ENCODE results near the gene TMEM184B.
A peak's percentile ranks its signal among the peaks of the same experiment; 100 is the strongest.

The TMEM184B gene

DNA sequence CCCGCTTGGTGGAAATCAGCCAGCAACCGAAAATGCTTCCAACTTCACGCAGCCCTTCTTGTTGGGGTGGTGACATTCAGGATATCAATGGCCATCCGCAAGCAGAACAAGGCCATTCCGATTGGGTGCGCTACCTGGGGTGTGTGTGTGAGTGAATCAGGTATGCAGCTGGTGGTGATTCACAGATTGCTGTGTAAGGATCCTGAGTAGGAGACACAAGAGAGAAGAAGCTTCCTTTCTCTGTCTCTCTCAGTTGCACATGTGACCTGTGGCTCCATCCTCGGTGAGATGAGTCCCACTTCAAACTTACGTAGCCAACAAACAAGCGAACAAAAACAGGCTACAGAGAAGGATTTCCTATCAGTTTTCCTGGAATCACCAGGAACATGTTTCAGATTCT lies 9.6 kb upstream of the TMEM184B start:
- DNase-seq (ENCODE audit: low read depth in 2 of 3, low spot score in 1 of 3), result no peak

DNA sequence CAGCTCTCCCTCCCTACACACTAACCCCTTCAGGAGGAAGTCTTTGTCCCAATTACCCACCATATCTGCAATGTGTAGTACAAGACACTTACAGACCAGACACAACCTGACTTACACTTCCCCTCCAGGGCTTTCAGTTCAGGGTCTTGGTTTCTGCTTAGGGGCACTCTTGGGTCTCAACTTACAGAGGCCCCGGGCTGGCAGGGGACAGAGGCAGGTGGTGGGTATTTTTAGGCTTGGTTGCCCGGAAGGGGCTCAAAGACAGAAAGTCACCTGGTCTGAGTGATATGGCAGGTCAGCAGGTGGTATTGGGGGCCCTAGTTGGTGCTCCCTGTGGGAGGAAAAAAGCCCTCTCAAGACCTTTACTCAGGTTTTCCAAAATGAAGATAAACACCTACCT lies 3.4 kb upstream of the TMEM184B start:
- no peak for DNase-seq (ENCODE audit: low read depth in 2 of 3, low spot score in 1 of 3)

DNA sequence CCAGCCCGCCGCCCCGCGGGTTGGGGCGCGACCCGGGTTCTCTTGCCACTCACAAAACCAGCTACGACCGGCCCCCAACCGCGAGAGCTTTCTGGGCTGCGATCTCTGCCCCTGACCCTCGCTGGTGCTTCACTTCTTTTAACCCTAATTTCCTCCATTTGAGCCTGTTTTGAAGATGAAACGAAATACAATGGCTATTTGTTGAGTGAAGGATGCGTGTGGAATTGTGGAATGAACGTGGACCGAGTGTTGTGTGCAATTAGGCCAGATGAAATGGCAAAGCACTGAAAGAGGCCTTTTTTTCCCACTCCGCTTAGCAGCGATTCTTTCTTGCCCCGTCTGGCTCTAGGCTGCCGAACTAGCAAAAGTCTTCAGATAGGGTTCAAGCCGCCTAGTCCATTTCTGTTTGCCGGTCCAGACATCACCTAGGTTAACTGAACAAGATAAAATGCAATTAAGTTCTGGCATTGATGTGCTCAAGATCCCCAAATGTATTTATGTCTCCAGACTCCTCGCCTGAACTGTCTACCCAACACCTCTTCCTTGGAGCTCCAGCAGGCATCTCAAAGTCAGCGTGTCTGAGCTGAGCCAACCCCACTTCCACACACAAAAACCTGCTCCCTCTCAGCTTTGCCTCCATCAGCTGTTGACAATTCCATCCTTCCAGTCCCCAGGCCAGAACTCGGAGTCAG lies 471 bp upstream of the TMEM184B start:
- no peak for DNase-seq (ENCODE audit: low read depth in 2 of 3, low spot score in 1 of 3)

DNA sequence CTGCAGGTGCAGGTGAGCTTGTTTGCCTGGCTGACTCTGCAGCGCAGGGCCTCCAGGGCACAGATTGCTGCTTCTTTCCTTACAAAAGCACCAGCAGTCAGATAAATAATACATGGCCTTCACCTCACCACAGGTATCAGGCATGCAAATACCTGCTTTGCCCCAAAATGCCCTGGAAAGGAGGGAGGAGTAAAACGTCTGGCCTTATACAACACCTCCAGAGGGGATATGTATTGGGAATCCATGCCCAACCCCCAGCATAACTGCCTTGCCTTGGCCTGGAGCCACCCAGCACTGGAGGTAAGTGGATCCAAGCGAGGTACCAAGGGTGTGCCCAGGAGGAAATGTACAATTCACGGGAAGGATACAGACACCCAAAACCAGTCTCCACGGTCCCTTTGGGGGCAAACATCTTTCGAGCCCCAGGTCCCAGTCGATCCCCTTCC lies 860 bp downstream of the TMEM184B start:
- no peak for DNase-seq (ENCODE audit: low read depth in 2 of 3, low spot score in 1 of 3)

DNA sequence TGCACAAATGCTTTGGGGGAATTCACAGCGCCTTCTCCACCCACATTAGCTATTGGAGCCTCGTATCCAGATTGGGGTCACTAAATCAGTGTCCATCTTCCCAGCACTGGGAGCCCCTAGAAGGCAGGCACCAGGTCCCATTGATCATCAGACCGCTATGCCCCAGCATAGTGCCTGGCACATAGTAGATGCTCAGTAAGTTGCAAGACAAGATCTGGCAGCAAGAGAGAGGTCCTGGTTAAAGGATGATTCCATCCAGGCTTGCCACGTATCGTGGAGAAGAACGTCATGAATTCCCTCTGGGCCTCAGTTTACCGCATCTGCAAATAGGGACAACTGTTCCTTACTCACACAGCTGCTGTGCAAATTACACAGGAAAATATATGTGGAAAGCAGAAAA lies 1.7 kb downstream of the TMEM184B start:
- DNase-seq (ENCODE audit: low read depth in 2 of 3, low spot score in 1 of 3), result no peak

DNA sequence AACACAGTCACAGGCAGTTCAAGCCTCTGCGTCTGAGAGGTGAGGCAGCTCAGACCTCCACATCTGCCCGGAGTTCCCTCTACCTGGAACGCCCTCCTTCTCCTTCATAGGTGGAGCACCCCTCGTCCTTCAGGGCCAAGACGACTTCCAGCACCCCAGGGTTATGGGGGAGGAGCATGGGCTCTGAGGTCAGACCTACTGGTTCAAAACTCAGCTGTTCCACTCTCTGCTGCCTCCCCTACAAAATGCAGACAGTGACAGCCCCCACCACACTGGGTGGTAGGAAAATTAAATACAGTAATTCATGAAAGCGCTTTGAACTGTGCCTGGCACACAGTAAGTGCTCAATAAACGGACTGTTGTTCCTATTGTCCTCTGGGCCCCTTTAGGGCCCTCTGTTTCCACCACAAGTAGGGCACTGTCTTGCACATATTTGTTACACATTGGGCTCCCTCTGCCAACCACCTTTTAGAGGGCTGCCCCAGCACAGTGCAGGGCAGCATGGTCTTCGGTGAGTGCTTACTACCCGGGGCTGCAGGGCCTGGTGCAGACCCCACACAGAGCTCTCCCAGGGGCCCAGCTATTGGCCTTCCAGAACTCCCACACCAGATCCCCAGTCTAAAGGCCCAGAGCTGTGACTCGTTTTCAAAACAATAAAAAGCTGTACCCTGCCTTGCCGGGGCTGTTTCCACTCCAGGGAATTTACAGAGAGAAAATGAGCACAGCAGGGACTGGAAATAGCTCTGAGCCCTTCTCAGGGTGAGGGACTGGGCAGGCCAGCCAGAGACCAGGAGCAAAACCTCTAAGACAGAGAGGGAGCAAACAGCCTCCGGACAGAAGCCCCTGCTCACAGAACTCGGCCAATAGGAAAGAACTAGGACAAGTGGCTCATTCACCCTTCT lies 2.5 kb downstream of the TMEM184B start:
- DNase-seq (ENCODE audit: low read depth in 2 of 3, low spot score in 1 of 3), result no peak

DNA sequence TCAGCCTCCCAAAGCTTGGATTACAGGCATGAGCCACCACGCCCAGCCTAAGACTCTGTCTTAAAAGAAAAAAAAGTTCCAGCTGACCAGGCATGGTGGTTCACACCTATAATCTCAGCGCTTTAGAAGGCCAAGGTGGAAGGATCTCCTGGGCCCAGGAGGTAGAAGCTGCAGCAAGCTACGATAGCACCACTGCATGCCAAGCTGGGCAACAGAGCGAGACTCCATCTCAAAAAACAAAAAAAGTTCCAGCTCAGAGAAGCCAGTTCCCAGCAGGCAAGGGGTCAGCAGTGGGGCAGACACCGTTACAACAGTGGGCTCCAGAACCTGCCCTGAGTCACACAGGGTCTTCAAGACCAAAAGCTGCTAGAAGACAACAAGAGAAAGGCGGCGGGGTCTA lies 3.3 kb downstream of the TMEM184B start:
- no peak for DNase-seq (ENCODE audit: low read depth in 2 of 3, low spot score in 1 of 3)

DNA sequence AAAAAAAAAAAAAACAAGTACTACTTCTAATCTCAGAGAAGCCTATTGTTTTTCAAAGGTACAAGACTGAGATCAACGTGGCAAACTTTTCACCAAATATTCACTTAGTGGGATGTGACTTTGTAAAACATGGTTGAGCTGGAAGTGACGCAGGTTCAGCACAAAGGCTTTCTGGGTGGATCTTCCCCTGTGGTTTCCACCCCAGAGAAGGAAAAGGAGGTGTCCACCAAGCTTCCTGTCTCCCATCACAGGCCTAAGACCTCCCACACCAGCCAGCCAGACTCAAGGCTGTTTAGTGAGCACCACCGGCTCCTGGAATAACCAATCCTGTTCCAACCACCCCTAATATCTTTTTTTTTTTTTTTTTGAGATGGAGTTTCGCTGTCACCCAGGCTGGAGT lies 5.7 kb downstream of the TMEM184B start:
- DNase-seq (ENCODE audit: low read depth in 2 of 3, low spot score in 1 of 3), result peak in 2 of 3 donors; percentile 6

DNA sequence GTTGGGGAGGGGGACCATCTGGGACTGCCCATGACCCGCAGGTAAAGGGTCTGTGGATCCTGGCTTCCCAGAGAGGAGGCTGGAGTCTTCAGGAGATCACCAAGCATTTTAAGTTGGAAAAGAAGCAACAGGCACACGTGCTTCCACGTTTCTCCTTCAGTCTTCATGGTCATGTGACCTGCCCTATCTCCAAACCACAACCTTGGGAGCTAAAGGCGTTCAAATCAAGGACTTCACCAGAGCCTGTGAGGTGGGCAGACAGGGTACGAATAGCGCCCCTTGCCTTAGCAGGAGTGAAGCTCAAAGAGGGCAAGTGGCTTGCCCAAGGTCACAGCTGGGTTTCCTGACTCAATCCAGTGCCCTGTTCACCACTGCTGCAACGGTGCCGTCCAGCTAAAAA lies 6.7 kb downstream of the TMEM184B start:
- no peak for DNase-seq (ENCODE audit: low read depth in 2 of 3, low spot score in 1 of 3)

DNA sequence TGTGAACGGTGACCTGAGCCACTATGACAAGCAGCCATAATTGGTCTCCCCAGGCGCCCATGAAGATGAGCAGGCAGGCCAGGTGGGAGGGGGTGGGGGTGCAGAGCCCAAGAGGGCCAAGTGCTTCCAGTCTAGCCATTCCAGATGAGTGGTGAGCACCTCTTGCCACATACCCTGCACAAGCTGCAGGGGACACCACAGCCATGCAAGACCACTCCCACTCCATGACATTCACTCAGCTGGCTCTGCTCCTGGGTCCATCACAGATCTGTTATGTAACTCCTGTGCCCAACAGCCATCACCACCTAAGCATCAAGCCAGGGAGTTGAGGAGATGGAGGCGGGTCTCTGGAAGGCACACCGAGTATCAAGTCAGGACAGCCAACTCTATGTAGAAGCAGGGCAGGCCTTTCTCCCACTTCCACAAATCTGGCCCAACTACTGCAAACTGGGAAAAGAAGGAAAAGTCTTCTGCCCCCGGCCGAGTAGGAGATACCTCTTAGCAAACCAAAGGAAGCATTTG lies 8.4 kb downstream of the TMEM184B start:
- no peak for DNase-seq (ENCODE audit: low read depth in 2 of 3, low spot score in 1 of 3)

DNA sequence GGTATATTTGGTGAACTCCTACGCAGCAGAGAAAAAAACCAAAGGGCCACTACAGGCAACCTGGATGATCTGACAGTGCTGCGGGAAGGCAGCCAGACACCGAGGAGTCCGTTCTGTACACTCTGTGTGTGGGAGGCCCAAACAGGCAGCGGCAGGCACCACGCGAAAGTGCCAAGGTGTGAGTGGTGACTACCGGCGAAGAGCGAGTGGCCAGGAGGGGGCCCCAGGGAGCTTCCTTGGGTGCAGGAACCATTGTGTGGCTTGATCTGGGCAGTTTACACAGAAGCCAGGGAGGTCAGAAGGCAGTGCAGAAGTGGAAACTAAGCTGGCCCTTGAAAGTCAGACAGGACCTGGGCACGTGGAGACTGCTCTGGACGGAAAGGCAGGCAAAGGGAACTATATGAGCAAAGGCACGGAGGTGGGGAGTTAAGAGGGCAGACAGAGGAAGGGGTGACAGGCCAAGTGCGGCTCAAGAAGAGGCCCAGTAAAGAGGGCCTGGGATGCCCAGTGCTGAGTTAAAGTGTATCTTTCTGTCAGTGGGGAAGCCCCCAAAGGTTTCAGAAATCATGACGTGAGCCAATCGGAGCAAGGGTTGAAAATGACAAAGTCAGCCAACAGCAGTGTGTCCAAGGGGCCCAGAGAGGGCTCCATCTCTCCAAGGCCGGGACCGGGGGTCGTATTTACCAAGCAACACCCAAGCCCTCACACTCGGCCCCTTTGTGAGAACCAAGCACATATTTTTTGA lies 10.6 kb downstream of the TMEM184B start:
- peak in 1 of 3 donors; percentile 35 for DNase-seq (ENCODE audit: low read depth in 2 of 3, low spot score in 1 of 3)

DNA sequence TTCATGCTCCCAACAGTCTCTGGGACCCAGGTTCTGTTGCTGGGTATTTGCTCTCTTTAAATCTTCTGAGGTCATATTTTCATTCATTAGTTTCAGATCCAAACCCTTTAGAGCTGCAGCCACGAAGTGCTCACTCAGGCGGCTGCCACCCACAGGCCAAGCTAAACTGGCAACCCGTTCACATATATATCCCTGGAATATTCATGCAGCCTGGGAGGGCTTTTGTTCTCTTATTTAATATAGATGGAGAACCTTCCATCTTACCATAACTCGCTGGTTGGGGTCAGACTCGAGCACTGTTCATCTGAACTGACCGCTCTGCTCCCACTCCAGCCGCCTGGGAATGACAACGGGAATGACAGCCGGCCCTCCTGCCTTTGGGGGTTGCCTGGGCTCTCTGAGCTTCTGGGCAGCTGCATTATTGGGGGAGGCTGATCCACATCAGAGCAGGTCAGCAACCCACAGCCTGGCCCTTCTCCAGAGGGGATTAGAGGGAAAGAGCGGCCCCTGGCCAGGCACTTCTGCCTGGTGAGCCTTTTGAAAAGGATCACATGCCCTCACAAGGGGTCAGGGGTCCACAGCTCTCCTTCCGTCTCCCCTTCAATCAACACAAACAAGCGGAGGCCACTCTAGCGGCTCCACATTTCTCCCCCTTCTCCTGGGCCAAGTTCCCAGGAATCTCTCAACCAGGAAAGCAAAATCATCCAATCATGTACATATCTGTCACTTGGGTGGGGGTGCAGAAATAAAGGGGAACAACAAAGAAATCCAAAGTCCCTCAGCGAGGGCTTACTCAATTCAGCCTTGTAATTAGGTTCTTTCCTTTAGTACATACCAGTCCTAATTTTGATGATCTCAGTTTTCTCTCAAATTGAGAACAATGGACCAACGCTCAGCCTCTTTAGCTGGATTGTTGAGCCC lies 11.8 kb downstream of the TMEM184B start:
- DNase-seq (ENCODE audit: low read depth in 2 of 3, low spot score in 1 of 3), result no peak

DNA sequence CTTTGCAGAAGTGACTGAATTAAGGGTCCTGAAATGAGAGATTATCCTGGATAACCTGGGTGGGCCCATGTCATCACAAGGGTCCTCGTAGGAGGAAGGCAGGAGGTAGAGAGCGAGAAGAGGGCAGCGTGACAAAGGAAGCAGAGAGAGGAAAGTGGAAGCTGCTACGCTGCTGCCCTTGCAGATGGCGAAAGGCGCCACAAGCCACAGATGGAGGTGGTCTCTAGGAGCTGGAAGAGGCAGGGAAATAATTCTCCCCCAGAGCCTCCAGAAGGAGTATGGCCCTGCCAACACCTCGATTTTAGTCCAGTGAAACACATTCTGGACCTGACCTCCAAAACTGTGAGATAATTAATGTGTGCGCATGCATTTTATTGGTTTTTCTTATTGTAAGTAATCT lies 13.4 kb downstream of the TMEM184B start:
- no peak for DNase-seq (ENCODE audit: low read depth in 2 of 3, low spot score in 1 of 3)

DNA sequence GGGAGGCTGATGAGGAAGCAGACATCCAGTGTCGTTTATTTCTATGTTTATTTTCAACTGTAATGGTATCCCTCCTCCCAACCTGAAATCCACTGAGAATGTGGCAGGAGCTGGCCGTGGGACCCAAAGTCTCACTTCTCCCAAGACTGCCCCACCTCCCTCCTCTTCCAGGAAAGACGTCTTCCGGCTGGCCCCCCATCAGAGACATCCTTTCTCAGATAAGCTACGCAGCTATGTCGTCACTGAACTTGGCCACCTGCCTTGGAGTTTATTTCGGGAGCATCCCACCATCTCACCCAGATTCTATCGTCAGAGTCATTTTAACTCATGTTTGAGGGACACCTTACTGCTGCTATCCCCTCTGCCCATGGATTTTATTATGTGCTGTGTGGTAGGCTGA lies 13.9 kb downstream of the TMEM184B start:
- no peak for DNase-seq (ENCODE audit: low read depth in 2 of 3, low spot score in 1 of 3)

DNA sequence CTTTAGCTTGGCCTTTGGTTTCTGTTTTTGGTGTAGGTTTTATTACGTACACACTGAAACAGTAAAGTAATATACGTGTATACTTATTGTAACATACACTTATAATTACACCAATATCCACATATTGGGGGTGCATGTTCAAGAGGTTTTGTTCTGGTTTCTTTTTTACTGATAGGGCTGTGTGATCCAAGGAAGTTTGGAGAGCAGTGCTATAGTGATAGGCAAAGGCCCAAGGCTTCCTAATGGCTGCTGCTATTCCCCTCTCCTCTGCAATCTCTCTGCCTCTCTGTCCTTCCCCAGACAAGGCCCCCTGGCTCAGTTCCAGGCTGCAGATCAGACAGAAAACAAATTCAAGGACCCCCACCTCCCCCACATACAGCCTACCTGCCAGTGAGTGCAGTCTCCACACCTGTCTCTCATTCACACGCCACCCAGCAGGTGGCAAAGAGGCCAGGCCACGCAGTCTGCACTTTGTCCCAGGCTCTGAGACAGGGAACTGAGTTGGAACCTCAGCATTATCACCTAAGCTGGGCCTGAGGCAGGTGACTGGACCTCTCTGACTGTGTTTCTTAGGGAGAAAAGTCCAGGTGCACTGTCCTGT lies 15.1 kb downstream of the TMEM184B start:
- no peak for DNase-seq (ENCODE audit: low read depth in 2 of 3, low spot score in 1 of 3)

DNA sequence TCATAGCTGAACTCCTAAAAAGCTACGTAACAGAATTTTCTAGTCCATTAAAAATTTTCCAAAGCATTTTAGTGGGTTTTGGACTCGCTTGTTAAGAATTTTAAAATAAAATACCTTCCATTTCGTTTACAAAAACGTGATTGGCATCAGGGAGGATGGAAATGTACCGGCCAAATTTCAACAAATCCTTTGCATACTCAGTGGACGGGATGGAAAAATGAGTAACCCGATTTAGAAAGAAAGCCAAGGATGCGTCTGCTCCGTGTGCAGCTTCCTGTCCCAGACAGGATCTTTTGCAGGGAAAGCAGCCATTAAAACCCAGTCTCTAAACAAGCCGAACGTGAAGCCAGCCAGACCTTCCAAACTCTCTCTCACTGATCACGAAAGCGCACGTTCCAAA lies 15.6 kb downstream of the TMEM184B start:
- no peak for DNase-seq (ENCODE audit: low read depth in 2 of 3, low spot score in 1 of 3)

DNA sequence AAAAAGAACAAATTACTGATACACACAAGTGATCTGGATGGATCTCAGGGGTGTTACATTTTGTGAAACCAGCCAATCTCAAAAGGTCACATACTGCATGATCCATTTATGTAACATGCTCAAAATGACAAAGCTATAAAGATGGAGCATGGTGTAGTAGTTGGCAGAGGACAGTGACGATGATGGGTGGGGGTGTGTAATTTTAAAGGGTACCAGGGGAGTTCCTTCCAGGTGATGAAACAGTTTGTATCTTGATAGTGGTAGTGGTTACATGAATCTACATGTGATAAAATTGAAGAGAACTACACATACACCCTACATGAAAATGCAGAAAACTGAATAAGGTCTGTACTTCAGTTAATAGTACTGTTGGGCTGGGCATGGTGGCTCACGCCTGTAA lies 17.1 kb downstream of the TMEM184B start:
- no peak for DNase-seq (ENCODE audit: low read depth in 2 of 3, low spot score in 1 of 3)

DNA sequence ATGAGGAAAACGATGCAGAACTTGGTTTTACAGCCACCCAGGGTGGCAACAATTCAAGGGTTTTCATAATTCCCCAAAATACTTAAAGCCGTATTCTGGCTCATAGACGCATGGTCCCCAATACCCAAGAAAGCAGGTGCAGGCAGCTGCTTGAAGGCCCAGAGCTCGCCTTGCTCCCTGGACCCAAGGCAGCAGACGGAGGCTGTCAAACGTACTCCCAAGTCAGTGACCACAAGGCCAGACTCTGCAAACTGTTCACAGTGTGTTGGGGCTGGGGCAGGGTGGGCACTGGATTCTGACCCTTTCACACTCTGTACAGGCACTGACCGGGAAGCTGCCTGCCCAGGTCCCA lies 21.5 kb downstream of the TMEM184B start:
- no peak for DNase-seq (ENCODE audit: low read depth in 2 of 3, low spot score in 1 of 3)

DNA sequence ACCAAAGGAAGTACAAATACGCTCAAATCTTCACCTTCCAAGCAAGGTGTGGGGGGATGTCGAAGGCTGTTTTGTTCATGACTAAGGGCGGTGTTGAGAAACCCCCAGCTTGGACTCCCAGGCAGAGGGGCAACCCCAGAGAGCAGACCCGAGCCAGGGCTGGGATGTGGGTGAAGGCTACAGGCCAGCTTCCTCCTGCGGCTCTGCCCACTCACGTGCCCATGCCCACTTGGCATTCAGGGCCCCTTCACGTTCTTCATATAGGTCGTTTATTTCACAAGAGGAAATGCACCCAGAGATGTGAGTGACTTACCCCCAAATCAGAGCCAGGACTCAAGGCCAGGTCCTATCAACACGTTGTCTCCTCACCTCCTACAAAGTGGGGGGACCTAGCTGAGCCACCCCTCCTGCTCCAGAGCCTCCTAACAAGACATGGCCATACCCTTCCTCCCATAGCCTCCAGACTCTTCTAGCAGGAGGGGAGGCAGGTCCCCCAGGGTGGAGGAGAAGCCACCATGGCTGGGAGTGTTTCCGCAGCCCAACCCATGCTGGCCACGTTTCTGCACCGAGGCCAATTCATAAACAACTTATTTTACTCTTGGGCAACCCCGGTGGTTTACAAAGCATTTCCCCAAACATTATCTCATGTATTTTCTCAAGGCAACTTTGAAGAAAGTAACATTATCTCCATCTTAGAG lies 22.0 kb downstream of the TMEM184B start:
- DNase-seq (ENCODE audit: low read depth in 2 of 3, low spot score in 1 of 3), result no peak
